GM12878 (cell line): ENCODE data around the gene MEIS2. TPM values are rescaled to one million over a fixed set of nuclear protein-coding genes. Genes with fewer than 3 reads are reported as not detected.

ENCODE experiments used
- ATAC-seq: fragments of 200-7000 bp; cut with Tn5 transposase; 3 replicates; pipeline ENCODE4 v1.9.1; 2020; ENCODE audit warnings: mild to moderate bottlenecking, moderate library complexity
- BruUV-seq: library from RNA; stranded (reverse); fragments of 400-500 nt; replicated peaks from 2 replicates; lab custom pipeline; 2021; lab: Mats Ljungman, UMichigan
- CTCF ChIA-PET: fragments of 300-600 bp; sonication (Branson Sonifier 250); formaldehyde crosslinking; extraction: SDS; loops from one replicate; lab custom pipeline; 2021; ENCODE audit warnings: inconsistent platforms; lab: Yijun Ruan, JAX
- POLR2A ChIA-PET: fragments of 350-600 bp; formaldehyde crosslinking; extraction: SDS; loops from one replicate; lab custom pipeline; 2021; ENCODE audit warnings: inconsistent platforms; lab: Charles Lee
- RAD21 ChIA-PET: fragments of 300-600 bp; sonication (Branson Sonifier 250); formaldehyde crosslinking; loops from one replicate; lab custom pipeline; 2023; ENCODE audit warnings: antibody characterized with exemption; ENCODE audit not compliant: unreplicated experiment; lab: Charles Lee
- SMC1A ChIA-PET: fragments of 300-600 bp; sonication (Branson Sonifier 250); formaldehyde crosslinking; loops from one replicate; lab custom pipeline; 2023; ENCODE audit not compliant: unreplicated experiment, uncharacterized antibody; lab: Charles Lee
- DNase-seq: peaks from one replicate; pipeline ENCODE4 v3.0.0-alpha.2; 2011; ENCODE audit warnings: low read depth, low spot score
- FAIRE-seq: peaks from 3 replicates; lab custom pipeline; 2011; peaks lifted over from hg19 to GRCh38; lab: Jason Lieb, UNC
- H2AFZ ChIP-seq: 2 replicates; pipeline ENCODE4 v1.6.0; 2011; ENCODE audit warnings: low read depth, low read length, control low read depth; ENCODE audit not compliant: control insufficient read depth
- H3K27ac ChIP-seq: 2 replicates; pipeline ENCODE4 v1.5.1; 2011; ENCODE audit warnings: control low read depth; ENCODE audit not compliant: control insufficient read depth, insufficient read depth
- H3K27me3 ChIP-seq, 2 experiments: replicated peaks in 1 of 2; 2 replicates each; pipeline versions ENCODE4 v1.6.0 to v1.6.1; 2011; ENCODE audit warnings: low read length in 1 of 2; ENCODE audit not compliant: control insufficient read depth in 2 of 2, insufficient read depth in 2 of 2
- H3K36me3 ChIP-seq, 2 experiments: 2 replicates each; pipeline ENCODE4 v1.5.1; 2011; ENCODE audit warnings: low read length in 1 of 2; ENCODE audit not compliant: control insufficient read depth in 2 of 2, insufficient read depth in 2 of 2
- H3K4me1 ChIP-seq: 2 replicates; pipeline ENCODE4 v1.6.1; 2011; ENCODE audit warnings: mild to moderate bottlenecking, low read length, moderate library complexity, mixed read lengths; ENCODE audit not compliant: control insufficient read depth, insufficient read depth
- H3K4me2 ChIP-seq: 2 replicates; pipeline ENCODE4 v1.6.0; 2011; ENCODE audit warnings: control low read depth; ENCODE audit not compliant: control insufficient read depth, insufficient read depth
- H3K4me3 ChIP-seq: fragments of 200-600 bp; sonication (generic); 2 replicates; pipeline ENCODE4 v1.5.1; 2016
- H3K79me2 ChIP-seq: 2 replicates; pipeline ENCODE4 v1.6.0; 2011; ENCODE audit warnings: low read length; ENCODE audit not compliant: control insufficient read depth, insufficient read depth
- H3K9ac ChIP-seq: 2 replicates; pipeline ENCODE4 v1.8.0; 2011; ENCODE audit warnings: low read length, control low read depth, mixed read lengths; ENCODE audit not compliant: control insufficient read depth, insufficient read depth
- H3K9me3 ChIP-seq: replicated peaks from 3 replicates; pipeline ENCODE4 v1.5.1; 2011; ENCODE audit warnings: mild to moderate bottlenecking, low read length; ENCODE audit not compliant: control insufficient read depth, insufficient read depth
- H4K20me1 ChIP-seq: 2 replicates; pipeline ENCODE4 v1.6.0; 2011; ENCODE audit not compliant: control insufficient read depth, insufficient read depth
- BMI1 ChIP-seq: fragments of 450-650 bp; IDR thresholded peaks from 2 replicates; pipeline ENCODE4 v1.6.1; 2016; ENCODE audit warnings: mild to moderate bottlenecking, moderate library complexity, borderline replicate concordance
- DPF2 ChIP-seq: fragments of 450-650 bp; IDR thresholded peaks from 2 replicates; pipeline ENCODE4 v1.6.1; 2017; ENCODE audit warnings: mild to moderate bottlenecking
- HDAC2 ChIP-seq: fragments of 200-600 bp; sonication (generic); IDR thresholded peaks from 2 replicates; pipeline ENCODE4 v1.6.1; 2017
- MTA2 ChIP-seq: fragments of 450-650 bp; IDR thresholded peaks from 2 replicates; pipeline ENCODE4 v1.6.1; 2016; ENCODE audit warnings: low read depth, mild to moderate bottlenecking, moderate library complexity
- MYB ChIP-seq: fragments of 150-350 bp; IDR thresholded peaks from 2 replicates; pipeline ENCODE4 v1.6.1; 2014; ENCODE audit warnings: mild to moderate bottlenecking, low read depth, low read length, borderline replicate concordance
- RFX5 ChIP-seq: IDR thresholded peaks from 2 replicates; pipeline ENCODE4 v1.6.1; 2011; ENCODE audit warnings: low read depth, low read length, improper control_type of control experiment
- TARDBP ChIP-seq: IDR thresholded peaks from 2 replicates; pipeline ENCODE4 v1.6.1; 2016; ENCODE audit warnings: borderline replicate concordance
- ZNF622 ChIP-seq: fragments of 450-650 bp; IDR thresholded peaks from 2 replicates; pipeline ENCODE4 v1.6.1; 2017; ENCODE audit warnings: mild to moderate bottlenecking, inconsistent platforms
- WGBS: methylation state at CpG from one replicate; pipeline ENCODE4 v1.1.6; 2016; ENCODE audit warnings: low lambda C conversion rate; ENCODE audit not compliant: insufficient replicate concordance, insufficient coverage; ENCODE audit errors: missing lambda C conversion rate; 5-methylcytosine and 5-hydroxymethylcytosine counted together
- in situ Hi-C: fragments of 300-500 bp; cut with MboI; formaldehyde crosslinking; loops from 9 replicates; pipeline ENCODE4 v1.14.3; 2018; ENCODE audit warnings: mixed read lengths
- intact Hi-C: fragments of 100-400 bp; cut with micrococcal nuclease; formaldehyde crosslinking; loops from one replicate; pipeline ENCODE4 v1.14.2; 2022; ENCODE audit not compliant: unreplicated experiment
- polyA plus RNA-seq, 11 experiments: library from polyadenylated mRNA; depleted of rRNA in 4 of 11; unstranded in 6 of 11; stranded (reverse) in 5 of 11; fragments of >200 nt; fragmentation: Nextera tagmentation in 4 of 11; fragmentation: Illumina TruSeq in 1 of 11; extraction: Ambion mirVana in 4 of 11; extraction: Trizol in 1 of 11; gene quantifications; 1 replicate in 1 of 11; 2 replicates in 10 of 11; pipeline versions ENCODE4 v1.2.1 to v1.2.3, GENCODE V29; 2011 to 2016; ENCODE audit warnings: inconsistent platforms in 2 of 11, missing spikeins in 2 of 11, low read depth in 1 of 11
- total RNA-seq, 4 experiments: library from RNA; depleted of rRNA in 3 of 4; stranded (reverse); fragments of >200 nt in 3 of 4; fragmentation: Illumina TruSeq in 1 of 4; extraction: Trizol in 1 of 4; gene quantifications; 2 replicates each; pipeline versions ENCODE4 v1.2.1 to v1.2.3, GENCODE V29; 2013 to 2021
- TF ChIP-seq, protein P1 (sequence below): IDR thresholded peaks from 2 replicates; pipeline ENCODE4 v1.6.1; 2012; ENCODE audit warnings: improper control_type of control experiment, low read depth, low read length; ENCODE audit not compliant: insufficient replicate concordance
- TF ChIP-seq, protein P2 (sequence below): fragments of 450-650 bp; conservative IDR thresholded peaks from 2 replicates; pipeline ENCODE4 v1.6.1; 2017; ENCODE audit warnings: mild to moderate bottlenecking, moderate library complexity

Gene MEIS2
- total and polyA plus RNA-seq, 10 of the 15 experiments (the other 5 are each of a cell fraction or from before 2014, with no cell fraction given), result 9.2 to 54.0 (median 20.4) TPM

DNA sequence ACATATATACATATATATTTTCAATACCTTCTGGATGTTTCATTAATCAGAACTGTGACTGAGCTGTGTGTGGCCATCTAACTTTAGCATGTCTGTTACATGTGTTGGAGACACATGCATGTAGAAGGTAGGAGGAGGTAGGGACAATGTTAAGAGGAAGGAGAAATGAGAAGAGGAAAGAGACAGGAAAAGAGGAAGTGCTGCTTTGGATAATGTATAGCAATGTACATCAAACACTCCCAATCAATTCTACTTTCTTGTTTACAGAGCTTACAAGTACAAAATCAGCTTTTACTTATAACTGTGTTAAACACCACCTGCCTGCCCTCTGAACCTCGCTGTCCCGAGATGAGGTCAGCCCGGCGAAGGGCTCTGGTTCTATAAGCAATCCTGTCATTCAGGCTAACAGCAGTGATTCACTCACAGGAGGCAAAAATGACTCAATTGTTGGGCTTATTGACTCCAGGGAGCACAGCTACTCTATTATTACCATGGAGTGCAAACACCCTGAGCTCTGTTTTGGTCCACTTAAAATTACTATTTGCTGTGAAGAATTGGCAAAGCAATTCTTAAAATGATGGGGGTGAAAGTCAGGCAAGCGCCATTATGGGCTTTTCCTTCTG lies 188.9 kb downstream of the MEIS2 start (continued):
- TF ChIP-seq, protein P1, sequence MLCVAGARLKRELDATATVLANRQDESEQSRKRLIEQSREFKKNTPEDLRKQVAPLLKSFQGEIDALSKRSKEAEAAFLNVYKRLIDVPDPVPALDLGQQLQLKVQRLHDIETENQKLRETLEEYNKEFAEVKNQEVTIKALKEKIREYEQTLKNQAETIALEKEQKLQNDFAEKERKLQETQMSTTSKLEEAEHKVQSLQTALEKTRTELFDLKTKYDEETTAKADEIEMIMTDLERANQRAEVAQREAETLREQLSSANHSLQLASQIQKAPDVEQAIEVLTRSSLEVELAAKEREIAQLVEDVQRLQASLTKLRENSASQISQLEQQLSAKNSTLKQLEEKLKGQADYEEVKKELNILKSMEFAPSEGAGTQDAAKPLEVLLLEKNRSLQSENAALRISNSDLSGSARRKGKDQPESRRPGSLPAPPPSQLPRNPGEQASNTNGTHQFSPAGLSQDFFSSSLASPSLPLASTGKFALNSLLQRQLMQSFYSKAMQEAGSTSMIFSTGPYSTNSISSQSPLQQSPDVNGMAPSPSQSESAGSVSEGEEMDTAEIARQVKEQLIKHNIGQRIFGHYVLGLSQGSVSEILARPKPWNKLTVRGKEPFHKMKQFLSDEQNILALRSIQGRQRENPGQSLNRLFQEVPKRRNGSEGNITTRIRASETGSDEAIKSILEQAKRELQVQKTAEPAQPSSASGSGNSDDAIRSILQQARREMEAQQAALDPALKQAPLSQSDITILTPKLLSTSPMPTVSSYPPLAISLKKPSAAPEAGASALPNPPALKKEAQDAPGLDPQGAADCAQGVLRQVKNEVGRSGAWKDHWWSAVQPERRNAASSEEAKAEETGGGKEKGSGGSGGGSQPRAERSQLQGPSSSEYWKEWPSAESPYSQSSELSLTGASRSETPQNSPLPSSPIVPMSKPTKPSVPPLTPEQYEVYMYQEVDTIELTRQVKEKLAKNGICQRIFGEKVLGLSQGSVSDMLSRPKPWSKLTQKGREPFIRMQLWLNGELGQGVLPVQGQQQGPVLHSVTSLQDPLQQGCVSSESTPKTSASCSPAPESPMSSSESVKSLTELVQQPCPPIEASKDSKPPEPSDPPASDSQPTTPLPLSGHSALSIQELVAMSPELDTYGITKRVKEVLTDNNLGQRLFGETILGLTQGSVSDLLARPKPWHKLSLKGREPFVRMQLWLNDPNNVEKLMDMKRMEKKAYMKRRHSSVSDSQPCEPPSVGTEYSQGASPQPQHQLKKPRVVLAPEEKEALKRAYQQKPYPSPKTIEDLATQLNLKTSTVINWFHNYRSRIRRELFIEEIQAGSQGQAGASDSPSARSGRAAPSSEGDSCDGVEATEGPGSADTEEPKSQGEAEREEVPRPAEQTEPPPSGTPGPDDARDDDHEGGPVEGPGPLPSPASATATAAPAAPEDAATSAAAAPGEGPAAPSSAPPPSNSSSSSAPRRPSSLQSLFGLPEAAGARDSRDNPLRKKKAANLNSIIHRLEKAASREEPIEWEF, result no peak
- TF ChIP-seq MYB, result no peak
- no peak for TF ChIP-seq MTA2

DNA sequence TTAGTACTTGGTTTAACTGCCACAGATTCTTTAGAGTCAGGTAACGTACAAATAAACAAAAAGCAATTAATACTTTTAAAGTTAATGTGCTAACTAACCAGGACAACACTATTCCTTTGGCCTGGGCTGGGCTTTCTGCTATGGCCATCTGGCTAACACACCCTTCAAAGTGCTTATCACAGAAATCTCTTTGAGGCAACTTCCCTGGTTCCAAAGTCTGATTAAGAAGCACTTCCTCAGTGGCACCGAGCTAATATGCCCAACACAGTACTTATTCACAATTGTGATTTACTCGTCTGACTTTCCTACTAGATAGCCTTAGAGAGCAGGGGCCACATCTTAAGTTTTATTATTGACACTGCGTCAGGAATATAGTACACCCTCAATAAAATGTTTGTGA lies 191.4 kb downstream of the MEIS2 start:
- Histone ChIP-seq H3K27me3 (no peaks in the 10 kb centered on the region), H4K20me1 (no peaks in the 10 kb centered on the region), H3K4me1 (no peaks in the 10 kb centered on the region), H3K27ac (no peak overlapping the region), H3K79me2 (no peaks in the 10 kb centered on the region), H3K9ac (no peak overlapping the region), H3K4me2 (no peak overlapping the region), H3K4me3 (no peak overlapping the region), H3K9me3 (no peaks in the 10 kb centered on the region), H2AFZ (no peak overlapping the region), H3K36me3 (no peaks in the 10 kb centered on the region)
- ChIA-PET CTCF (no interaction called here), SMC1A (interaction anchor here (0.9 kb wide), 1 partner anchor 10 kb away, joined by 3 read pairs; no protein-coding TSS in a partner anchor), POLR2A (no interaction called here), RAD21 (interaction anchor here (0.7 kb wide), 1 partner anchor 105 kb away, joined by 3 read pairs; no protein-coding TSS in a partner anchor)
- FAIRE-seq (no peak), DNase-seq (no peak), ATAC-seq (no peak)
- intact Hi-C loops, result no loop called here
- WGBS, result 79% methylated on average over 4 of the region's 4 CpGs
- in situ Hi-C loops, result no loop called here
- BruUV-seq, result no TSS peak
- TF ChIP-seq ZNF622, result no peak
- TF ChIP-seq TARDBP, result no peak
- TF ChIP-seq, protein P1, result no peak
- TF ChIP-seq DPF2, result no peak
- TF ChIP-seq RFX5, result no peak
- TF ChIP-seq, protein P2, sequence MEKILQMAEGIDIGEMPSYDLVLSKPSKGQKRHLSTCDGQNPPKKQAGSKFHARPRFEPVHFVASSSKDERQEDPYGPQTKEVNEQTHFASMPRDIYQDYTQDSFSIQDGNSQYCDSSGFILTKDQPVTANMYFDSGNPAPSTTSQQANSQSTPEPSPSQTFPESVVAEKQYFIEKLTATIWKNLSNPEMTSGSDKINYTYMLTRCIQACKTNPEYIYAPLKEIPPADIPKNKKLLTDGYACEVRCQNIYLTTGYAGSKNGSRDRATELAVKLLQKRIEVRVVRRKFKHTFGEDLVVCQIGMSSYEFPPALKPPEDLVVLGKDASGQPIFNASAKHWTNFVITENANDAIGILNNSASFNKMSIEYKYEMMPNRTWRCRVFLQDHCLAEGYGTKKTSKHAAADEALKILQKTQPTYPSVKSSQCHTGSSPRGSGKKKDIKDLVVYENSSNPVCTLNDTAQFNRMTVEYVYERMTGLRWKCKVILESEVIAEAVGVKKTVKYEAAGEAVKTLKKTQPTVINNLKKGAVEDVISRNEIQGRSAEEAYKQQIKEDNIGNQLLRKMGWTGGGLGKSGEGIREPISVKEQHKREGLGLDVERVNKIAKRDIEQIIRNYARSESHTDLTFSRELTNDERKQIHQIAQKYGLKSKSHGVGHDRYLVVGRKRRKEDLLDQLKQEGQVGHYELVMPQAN, result no peak
- no peak for TF ChIP-seq BMI1
- TF ChIP-seq HDAC2, result no peak
